Heart left ventricle (tissue), 16 donors: ENCODE results near the gene RIPOR1. TPM values are rescaled to one million over a fixed set of nuclear protein-coding genes. Genes with fewer than 3 reads are reported as not detected.

Source experiments
- ATAC-seq, 4 donors: fragments of 200-7000 bp; cut with Tn5 transposase; one replicate each; pipeline ENCODE4 v1.9.1; 2020 to 2022; ENCODE audit warnings: moderate library complexity in 4 of 4, mild to moderate bottlenecking in 3 of 4, moderate number of reproducible peaks in 1 of 4
- DNase-seq, 5 donors: peaks; one replicate each; pipeline ENCODE4 v3.0.0-alpha.2; 2020
- H3K27ac ChIP-seq, 12 donors: fragments of 200-600 bp; sonication (generic) in 4 of 12; one replicate each; pipeline versions ENCODE4 v1.5.0 to v1.8.0; 2016 to 2022; ENCODE audit warnings: mild to moderate bottlenecking in 2 of 12
- H3K27me3 ChIP-seq, 9 donors: fragments of 200-600 bp; sonication (generic) in 2 of 9; one replicate each; pipeline versions ENCODE4 v1.5.1 to v1.8.0; 2016 to 2022; ENCODE audit warnings: mild to moderate bottlenecking in 3 of 9
- H3K36me3 ChIP-seq, 9 donors: fragments of 200-600 bp; sonication (generic) in 2 of 9; one replicate each; pipeline versions ENCODE4 v1.5.0 to v1.8.0; 2018 to 2022; ENCODE audit warnings: mild to moderate bottlenecking in 2 of 9
- H3K4me1 ChIP-seq, 12 donors: fragments of 200-600 bp; sonication (generic) in 4 of 12; one replicate each; pipeline versions ENCODE4 v1.5.0 to v1.8.0; 2016 to 2022; ENCODE audit warnings: mild to moderate bottlenecking in 3 of 12
- H3K4me3 ChIP-seq, 12 donors: fragments of 200-600 bp; sonication (generic) in 4 of 12; one replicate each; pipeline versions ENCODE4 v1.5.0 to v1.8.0; 2017 to 2022; ENCODE audit warnings: mild to moderate bottlenecking in 9 of 12, moderate library complexity in 4 of 12
- H3K9me3 ChIP-seq, 12 donors: fragments of 200-600 bp; sonication (generic) in 4 of 12; one replicate each; pipeline versions ENCODE4 v1.5.0 to v1.8.0; 2016 to 2022; ENCODE audit warnings: mild to moderate bottlenecking in 1 of 12
- CTCF ChIP-seq, 12 donors: fragments of 200-600 bp; sonication (generic) in 4 of 12; IDR thresholded peaks; one replicate each; pipeline versions ENCODE4 v1.5.0 to v1.8.0; 2018 to 2022; ENCODE audit warnings: antibody characterized with exemption in 12 of 12, mild to moderate bottlenecking in 5 of 12
- POLR2A ChIP-seq, 2 donors: fragments of 450-650 bp; IDR thresholded peaks; one replicate each; pipeline ENCODE4 v1.6.1; 2017; ENCODE audit warnings: antibody characterized with exemption in 2 of 2, mild to moderate bottlenecking in 2 of 2, moderate library complexity in 2 of 2
- WGBS, 4 donors: extraction: QIAGEN DNeasy Blood & Tissue Kit in 2 of 4; methylation state at CpG; one replicate each; pipeline versions ENCODE4 v1.1.5 to v1.1.7; 2013 to 2018; 5-methylcytosine and 5-hydroxymethylcytosine counted together
- intact Hi-C, 10 donors: fragments of 100-400 bp; cut with DNase I; formaldehyde crosslinking; loops; one replicate each; pipeline versions ENCODE4 v1.11.1 to v1.14.2; 2022
- polyA plus RNA-seq, 2 donors: library from polyadenylated mRNA; stranded (reverse); fragments of 200-250 nt; gene quantifications; one replicate each; pipeline ENCODE4 v1.2.3, GENCODE V29; 2013
- total RNA-seq, 9 donors: library from RNA; depleted of rRNA in 2 of 9; stranded (reverse); fragments of >200 nt in 2 of 9; fragmentation: NEBNext Ultra II Directional in 3 of 9; extraction: Animal tissue kit (Norgen Biotek cat#: 25700) in 3 of 9; gene quantifications; one replicate each; pipeline versions ENCODE4 v1.1.0 to v1.2.4, GENCODE V29; 2016 to 2023
- donor health status: ischemic (EF 13 %, LVEDD 7.1; RV severe dilation, severe dysfunction).
- donor health status: healthy with polysubstance abuse.
- donor health status: DM: no; HTN: yes; CAD: no.
- donor health status: DM: no; HTN: no; CAD: no.
- donor health status: ischemic (EF 25% LVEDD 6.9; RV normal size, moderate dysfunction).
- donor health status: ischemic (EF 25% LVEDD 5.7; RV mildly dilated, moderate dysfunction).
- donor health status: healthy.
- donor health status: DM: yes; HTN: yes; CAD: no.
- donor health status: ischemic (EF 35%, LVEDD 5.7; RV mildly dilated, moderate dysfunction).
- donor health status: nonischemic (EF 11% LVEDD 7.7; RV severe dilation, severe dysfunction).
- donor health status: DM: yes; HTN: yes; CAD: no.
- donor health status: PGD.
- donor health status: ischemic (EF 29% LVEDD 5.4; RV normal size, mild dysfunction).
- donor health status: nonischemic (EF 23%, LVEDD 6.1; RV moderate dilation, normal function).

Gene RIPOR1
- total and polyA plus RNA-seq, 11 donors: 40.7 to 156 (median 65.2) TPM

GRCh38 chr16:67526149-67526791 lies 2.4 kb upstream of the RIPOR1 start:
- WGBS, 4 donors: 71 to 79% (median 74%) methylated on average over 3 of the region's 3 CpGs
- no peak for TF ChIP-seq CTCF (IDR thresholded peaks at IDR 0.05)
- TF ChIP-seq POLR2A (IDR thresholded peaks at IDR 0.05): no peak
- Histone ChIP-seq H3K4me3 (no peak overlapping the region), H3K27me3 (no peaks in the 10 kb centered on the region), H3K9me3 (no peaks in the 10 kb centered on the region), H3K27ac (no peak overlapping the region), H3K4me1 (peaks cover 0 to 37% (median 23%) of the 10 kb centered on the region in 12 donors), H3K36me3 (no peaks in the 10 kb centered on the region)
- ATAC-seq (no peak), DNase-seq (no peak)
- intact Hi-C loops: loop anchor here in 7 of 10 donors (5.0 to 10.0 kb wide), 6 partner anchors 36 to 539 kb away; partner anchors contain the start of genes CTRL (in 2 of the 7), PSMB10 (in 2 of the 7), CTCF (in 1 of the 7) and RANBP10 (in 1 of the 7)

DNA sequence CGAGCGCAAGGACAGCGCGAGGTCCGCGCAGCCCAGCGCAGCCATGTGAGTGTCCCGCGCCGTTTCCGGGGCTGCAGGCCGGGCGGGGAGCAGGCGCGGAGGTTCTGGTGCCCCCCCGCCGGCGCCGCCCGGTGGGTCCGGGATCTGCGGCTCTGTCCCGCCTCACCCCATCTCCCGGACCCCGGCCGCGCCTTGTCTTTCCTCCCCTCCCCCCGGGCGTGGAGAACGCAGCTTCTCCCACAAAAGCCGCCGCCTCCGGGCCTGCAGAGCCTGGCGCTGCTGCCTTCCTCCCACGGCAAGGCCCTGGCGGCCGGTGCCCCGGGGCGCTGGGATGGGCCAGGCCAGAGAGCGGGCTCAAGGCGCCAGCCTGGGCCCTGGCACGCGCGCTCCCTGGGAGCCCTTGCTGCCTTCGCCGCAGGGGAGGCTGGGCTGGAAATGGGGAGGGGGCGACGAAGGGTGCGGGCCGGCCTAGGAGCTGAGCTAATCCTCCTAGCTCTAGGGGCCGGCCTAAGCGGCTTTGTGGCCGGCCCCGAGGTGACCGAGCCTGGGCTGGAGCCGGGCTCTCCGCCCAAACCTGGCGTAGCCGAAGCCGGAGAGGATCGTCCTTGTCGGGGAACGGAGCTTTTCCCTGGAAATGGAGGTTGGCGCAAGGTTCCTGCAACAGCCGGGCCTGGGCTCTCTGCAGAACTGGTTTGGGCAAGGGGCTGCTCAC lies 397 bp downstream of the RIPOR1 start:
- no peaks in the 10 kb centered on the region for H3K9me3 ChIP-seq
- no peaks in the 10 kb centered on the region for H3K27me3 ChIP-seq
- H3K4me1 ChIP-seq: peaks cover 0 to 58% (median 41%) of the 10 kb centered on the region in 12 donors
- DNase-seq (peak in 4 of 5 donors; percentile 55 to 83 (median 58)), ATAC-seq (peak in 3 of 4 donors; percentile 13 to 28 (median 23))
- TF ChIP-seq POLR2A (IDR thresholded peaks at IDR 0.05) (peak in 1 of 2 donors; percentile 85), CTCF (IDR thresholded peaks at IDR 0.05) (peak in 1 of 12 donors; percentile 5)
- WGBS, 4 donors: 0 to 1% (median 1%) methylated on average over 45 to 65 of the region's 65 CpGs
- peak overlapping the region; percentile 66 to 97 (median 82) for H3K4me3 ChIP-seq
- intact Hi-C loops: loop anchor here in 7 of 10 donors (2.0 to 10.0 kb wide), 7 partner anchors 33 to 536 kb away; partner anchors contain the start of genes CTCF (in 3 of the 7), CTRL (in 2 of the 7), PSMB10 (in 2 of the 7) and RANBP10 (in 1 of the 7)
- H3K27ac ChIP-seq: peak overlapping the region; percentile 80 to 99 (median 96)
- peaks cover 0 to under 1% (median 0%) of the 10 kb centered on the region in 9 donors for H3K36me3 ChIP-seq

DNA sequence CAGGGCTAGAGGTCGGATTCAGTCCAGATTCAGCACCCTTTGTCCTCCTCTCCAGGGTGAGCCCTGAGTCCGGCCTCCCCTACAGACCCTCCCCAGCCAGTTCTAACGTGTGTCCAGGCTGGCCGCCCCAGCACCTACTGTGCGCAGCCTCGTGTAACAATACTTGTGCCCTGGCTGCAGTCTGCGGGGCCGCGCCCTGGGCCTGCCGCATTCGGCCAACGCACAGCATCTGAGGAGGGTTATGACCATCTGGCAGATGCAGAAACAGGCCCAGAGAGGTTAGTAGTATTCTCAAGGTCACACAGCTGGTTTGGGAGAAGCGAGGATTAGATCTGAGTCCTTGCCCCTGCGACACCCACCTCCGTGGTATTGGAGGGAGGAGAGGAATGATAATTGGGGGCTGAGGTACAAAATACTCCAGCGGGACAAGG lies 968 bp downstream of the RIPOR1 start:
- Histone ChIP-seq H3K27ac (peak overlapping the region; percentile 80 to 99 (median 96)), H3K4me3 (peak overlapping the region; percentile 66 to 97 (median 82)), H3K9me3 (no peaks in the 10 kb centered on the region), H3K4me1 (peaks cover 0 to 63% (median 45%) of the 10 kb centered on the region in 12 donors), H3K27me3 (no peaks in the 10 kb centered on the region), H3K36me3 (peaks cover 0 to 5% (median 0%) of the 10 kb centered on the region in 9 donors)
- no peak for TF ChIP-seq CTCF (IDR thresholded peaks at IDR 0.05)
- no peak for TF ChIP-seq POLR2A (IDR thresholded peaks at IDR 0.05)
- WGBS, 4 donors: 1 to 5% (median 3%) methylated on average over 15 to 16 of the region's 16 CpGs
- intact Hi-C loops: loop anchor here in 7 of 10 donors (2.0 to 10.0 kb wide), 8 partner anchors 33 to 535 kb away; partner anchors contain the start of genes CTCF (in 4 of the 7), CTRL (in 3 of the 7), PSMB10 (in 2 of the 7) and RANBP10 (in 1 of the 7)
- DNase-seq: no peak
- peak in 3 of 4 donors; percentile 2 to 15 (median 9) for ATAC-seq
